Measurements from ENCODE around the gene TMEM233.

Gene TMEM233

DNA sequence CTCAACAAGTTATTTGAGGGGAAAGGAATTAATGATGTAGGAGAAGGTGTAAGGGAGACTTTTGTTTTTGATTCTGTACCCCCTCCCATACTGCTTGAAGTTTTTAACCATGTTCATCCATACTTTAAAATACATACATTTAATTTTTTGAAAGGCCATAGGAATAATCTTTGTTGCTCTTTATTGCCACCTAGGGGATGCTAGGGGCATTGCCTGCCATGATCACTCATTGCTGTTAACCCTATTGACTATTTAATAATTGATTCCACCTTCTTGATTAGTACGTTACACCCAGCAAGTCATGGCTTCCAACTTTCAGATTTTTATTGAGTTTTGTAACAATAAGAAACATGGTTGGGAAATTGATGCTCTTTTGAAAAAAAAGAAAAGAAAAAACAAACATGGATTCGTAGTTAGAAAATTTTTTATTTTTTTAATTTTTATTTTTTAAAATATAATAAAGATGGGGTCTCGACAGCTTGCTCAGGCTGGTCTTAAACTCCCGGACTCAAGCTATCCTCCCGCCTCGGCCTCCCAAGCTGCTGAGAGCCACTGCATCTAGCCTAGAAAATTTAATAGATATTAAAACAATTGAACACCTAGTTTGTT lies 65.8 kb downstream of the TMEM233 start:
- peak; percentile 13 to 30 for DNase-seq

DNA sequence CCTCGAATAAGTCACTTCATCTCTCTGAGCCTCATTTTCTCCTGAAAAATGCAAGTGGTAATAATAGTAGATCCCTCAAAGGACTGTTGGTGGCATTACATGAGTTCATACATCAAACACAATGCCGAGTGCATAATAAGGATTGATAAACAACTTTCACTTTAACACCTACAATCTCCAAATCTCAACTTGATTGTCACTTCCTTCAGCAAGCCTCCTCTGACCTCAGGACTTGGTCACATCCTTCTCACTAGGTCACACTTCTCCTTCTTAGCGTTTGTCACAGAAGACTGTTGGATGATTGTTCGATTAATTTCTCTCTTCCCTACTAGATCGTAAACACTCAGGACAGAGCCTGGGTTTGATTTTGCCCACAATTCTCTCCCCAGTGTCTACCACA lies 66.5 kb downstream of the TMEM233 start:
- DNase-seq = no peak

- DNase-seq = no peak
Measured at GRCh38 chr12:119661882-119662281, 68.3 kb downstream of the TMEM233 start.

- DNase-seq = no peak
Measured at GRCh38 chr12:119664642-119665041, 71.1 kb downstream of the TMEM233 start.

GRCh38 chr12:119665164-119665929 lies 71.8 kb downstream of the TMEM233 start:
- DNase-seq = no peak

DNA sequence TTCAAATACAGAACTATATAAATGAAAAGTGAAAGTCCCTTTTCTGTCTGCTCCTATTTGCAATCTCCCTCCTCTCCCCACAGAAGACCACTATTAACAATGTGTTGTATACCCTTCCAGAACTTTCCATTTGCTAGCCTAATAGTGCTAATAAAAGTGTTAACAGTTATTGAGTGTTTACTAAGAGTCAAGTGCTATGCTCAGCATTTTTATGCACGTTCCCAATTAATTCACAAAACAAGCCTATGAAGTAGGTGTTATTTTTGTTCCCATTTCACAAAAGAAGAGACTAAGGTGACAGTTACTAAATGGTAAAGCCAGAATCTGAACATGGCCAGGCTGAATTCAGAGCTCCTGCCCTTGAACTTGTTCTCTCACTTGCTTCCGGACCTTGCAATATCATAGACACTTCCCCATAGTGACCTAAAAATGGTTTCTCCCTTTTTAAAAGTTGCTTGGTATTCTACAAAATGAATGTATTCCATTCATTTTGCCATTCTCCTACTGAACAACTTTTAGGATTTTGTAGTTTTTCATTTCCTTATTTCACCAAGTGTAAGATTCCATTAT lies 72.7 kb downstream of the TMEM233 start:
- DNase-seq = no peak

DNA sequence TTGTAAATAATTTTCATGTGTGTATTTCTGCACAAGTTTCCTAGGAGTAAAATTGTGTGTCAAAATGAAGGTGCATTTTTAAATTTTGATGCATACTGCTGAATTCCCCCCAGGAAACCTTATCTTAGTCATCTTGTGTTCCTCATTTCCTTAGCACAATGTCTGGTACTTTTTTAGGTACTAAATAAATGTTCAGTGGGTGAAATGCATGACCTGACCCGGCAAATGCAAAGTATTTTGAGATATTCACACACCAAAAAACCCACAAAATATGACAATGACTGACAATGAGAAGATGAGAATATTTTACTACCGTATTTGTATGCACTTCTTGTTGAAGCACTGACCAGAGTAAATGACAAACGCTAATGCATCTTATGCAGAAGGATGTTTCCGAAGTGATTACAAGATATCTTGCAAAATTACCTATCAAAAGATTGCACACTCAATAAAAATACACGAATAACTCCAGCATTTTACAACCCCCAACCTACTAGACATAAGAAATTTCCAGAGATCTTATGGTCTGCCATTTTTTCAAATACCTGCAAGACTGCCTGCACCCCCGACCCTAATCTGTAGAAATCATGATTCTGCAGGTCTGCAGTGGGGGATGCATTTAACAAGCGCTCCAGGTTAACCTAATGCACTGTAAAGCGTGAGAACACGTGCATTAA lies 73.5 kb downstream of the TMEM233 start:
- DNase-seq = no peak

- DNase-seq = peak; percentile 93 to 95
Measured at GRCh38 chr12:119667577-119668323, 74.2 kb downstream of the TMEM233 start, which contains the start of gene PRKAB1. Gene PRKAB1, plus strand, starts transcription at chr12:119668133. Its CDS starts 112 bp downstream, at chr12:119668245.

DNA sequence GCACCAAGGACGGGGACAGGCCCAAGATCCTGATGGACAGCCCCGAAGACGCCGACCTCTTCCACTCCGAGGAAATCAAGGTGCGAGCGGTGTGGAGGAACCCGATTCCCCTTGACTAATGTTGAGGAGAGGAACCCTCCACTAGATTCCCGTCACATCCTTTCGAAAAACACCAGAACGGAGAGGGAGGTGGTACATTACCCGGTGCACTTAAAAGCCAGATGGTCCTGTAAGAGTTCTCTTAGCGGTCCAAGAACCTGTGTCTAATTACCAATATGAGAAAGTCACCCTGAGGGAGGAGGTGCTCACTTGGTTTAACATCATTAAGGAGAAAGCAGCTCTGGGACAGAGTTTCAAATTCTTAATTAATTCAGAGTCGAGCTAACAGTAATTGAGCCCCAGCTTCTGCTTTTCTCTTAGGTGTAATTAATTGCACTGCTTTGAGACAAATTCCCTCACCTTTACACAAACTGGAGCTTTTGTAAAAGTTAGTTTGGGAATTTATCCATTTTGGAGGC lies 74.8 kb downstream of the TMEM233 start:
- DNase-seq = no peak

DNA sequence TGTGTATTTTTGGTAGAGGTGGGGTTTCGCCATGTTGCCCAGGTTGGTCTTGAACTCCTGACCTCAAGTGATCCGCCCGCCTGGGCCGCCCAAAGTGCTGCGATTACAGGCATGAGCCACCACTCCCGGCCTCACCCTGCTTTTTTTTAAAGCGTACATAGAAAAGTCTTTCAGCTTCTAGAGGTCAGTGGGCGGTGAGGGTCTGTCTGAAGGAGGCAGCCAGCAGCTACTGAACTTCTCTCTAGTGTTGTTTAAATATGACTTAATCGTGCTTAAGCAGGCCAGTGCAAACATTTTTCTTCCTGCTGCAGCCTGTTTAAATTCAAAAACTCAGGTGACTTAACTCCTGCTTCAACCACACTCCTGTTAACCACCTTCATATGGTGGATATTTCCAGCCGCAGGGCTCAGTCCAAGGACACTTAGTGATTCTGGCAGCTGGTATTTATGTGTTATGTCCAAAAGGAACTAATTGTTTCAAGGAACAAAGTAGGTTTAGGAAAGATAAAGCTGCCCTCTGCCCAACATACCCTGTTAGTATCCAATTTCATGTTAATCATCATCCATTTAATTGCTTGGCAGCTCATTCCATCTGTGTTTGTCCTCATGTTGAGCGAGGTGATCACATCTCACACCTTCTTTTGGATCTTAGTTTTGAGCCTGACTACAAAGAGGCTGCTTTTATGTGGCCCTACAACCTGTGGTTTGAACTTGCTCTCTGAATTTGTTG lies 76.3 kb downstream of the TMEM233 start:
- no peak for DNase-seq

DNA sequence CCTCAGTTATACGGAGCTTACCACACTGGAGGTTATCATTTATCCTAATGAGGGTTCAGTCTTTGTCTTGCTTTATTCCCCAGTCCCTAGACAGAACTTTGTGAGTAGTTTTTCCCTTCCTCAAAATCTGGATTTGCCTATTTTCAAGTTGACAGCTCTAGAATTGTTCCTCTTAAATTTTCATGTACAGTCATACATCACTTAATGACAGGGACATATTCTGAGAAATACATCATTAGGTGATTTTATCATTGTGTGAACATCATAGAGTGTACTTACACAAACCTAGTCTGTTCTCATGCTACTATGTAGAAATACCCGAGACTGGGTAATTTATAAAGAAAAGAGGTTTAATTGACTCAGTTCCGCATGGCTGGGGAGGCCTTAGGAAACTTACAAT lies 77.5 kb downstream of the TMEM233 start:
- no peak for DNase-seq

GRCh38 chr12:119672194-119672593 lies 78.6 kb downstream of the TMEM233 start:
- no peak for DNase-seq

DNA sequence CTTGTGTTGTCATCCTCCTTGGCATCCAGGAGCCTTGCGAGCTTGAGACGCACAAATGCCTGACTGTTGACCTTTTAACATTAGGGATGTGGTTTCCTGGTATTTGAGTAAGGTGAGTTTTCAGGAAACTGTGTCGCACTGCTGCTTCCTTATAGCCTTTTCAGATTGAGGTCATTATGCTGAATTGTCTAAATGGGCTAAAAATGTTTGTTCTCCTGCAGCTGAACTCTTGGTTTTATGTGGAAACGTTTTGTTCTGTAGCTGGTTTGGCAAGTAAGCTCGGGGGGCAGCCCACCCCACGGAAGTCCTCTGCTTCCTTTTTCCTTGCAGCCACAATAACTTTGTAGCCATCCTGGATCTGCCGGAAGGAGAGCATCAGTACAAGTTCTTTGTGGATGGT lies 80.1 kb downstream of the TMEM233 start:
- no peak for DNase-seq

DNA sequence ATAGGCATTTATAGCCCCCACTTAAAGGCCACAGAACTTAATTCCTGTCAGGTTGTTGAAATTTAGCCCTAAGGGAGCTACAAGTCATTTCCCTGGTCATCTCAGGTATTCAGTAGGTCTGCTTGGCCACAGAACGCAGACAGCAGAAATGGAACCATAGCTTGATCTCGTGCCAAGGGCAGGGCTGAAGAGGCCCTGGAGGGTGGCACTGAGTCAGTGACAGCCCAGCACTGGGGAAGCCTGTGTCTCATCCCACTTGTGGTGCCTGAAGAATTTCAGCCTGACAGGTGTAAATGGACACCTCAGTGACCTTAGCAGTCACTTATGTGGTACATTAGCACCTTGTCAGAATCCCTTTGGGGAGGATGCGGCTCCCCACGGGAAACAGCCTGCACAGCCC lies 81.0 kb downstream of the TMEM233 start:
- DNase-seq = no peak

- no peak for DNase-seq
Measured at GRCh38 chr12:119676022-119676421, 82.4 kb downstream of the TMEM233 start.

GRCh38 chr12:119676573-119676972 lies 83.0 kb downstream of the TMEM233 start:
- no peak for DNase-seq

DNA sequence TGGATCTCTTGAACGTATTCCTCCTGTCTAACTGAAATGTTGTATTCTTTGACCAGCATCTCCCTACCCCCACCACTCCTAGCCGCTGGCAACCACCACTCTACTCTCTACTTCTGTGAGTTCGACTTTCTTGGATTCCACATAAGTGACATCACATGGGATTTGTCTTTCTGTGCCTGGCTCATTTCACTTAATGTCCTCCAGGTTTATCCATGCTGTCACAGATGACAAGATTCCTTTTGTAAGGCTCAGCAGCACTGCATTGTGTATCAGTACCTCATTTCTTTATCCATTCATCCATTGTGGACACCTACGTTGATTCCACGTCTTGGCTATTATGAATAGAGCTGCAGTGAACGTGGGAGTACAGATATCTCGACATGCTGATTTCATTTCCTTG lies 84.9 kb downstream of the TMEM233 start:
- no peak for DNase-seq

- no peak for DNase-seq
Measured at GRCh38 chr12:119679081-119679480, 85.5 kb downstream of the TMEM233 start.

- DNase-seq = no peak
Measured at GRCh38 chr12:119679490-119679889, 85.9 kb downstream of the TMEM233 start.

- DNase-seq = no peak
Measured at GRCh38 chr12:119681111-119681510, 87.5 kb downstream of the TMEM233 start.

DNA sequence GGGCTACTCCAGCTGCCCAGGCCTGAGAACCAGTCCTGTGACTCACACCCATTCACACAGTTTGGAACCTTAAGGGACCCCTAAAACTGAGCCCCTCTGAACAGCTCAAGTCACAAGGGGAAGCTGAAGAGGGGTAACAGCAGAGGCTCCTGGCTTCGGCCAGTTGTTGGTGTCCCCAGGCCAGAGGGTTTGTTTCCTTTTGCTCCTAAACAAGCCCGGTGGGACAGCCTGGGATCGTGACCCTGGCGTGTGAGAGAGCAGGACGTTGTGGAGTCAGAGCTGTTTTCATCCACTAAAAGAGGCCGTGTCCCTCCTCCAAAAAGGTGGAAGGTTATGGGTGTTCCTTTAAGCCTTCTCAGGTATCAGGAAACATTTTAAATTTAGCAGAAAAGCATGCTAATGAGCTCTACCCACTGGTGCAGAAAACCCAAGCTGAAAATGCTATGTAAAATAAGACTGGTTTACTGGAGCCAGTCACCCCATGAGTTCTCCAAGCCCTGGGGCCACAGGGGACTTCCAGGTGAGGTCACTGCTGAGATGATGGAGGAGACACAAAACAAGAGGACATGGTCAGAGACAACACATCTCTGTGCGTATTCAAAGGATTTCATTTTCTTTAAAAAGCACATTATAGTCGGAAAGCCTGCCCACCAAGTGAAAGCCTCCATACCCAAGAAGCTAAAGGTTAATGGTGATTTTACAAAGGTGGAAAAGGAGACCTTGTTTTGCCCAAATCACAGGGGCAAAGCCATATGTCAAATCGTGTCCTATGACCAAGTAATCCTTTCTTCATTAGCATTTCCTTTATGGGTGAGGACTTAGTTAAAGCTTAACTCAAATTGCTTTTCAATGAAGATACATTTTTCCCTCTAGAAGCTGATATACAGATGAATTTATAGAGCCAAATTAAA lies 88.4 kb downstream of the TMEM233 start:
- no peak for DNase-seq

Data from stimulated activated CD4-positive, alpha-beta T cell treated with anti-CD3 and anti-CD28 coated beads, Interleukin-4, amount 100 ng/mL, for 4 hours (primary cell).